HG03135 (cell line): Measurements from ENCODE around the gene FADS1.

Experiments
- ATAC-seq: cut with Tn5 transposase; IDR thresholded peaks from one replicate; pipeline ENCODE4 v1.9.1; 2021; ENCODE audit warnings: mild to moderate bottlenecking, moderate library complexity; ENCODE audit not compliant: unreplicated experiment

Gene FADS1

GRCh38 chr11:61816736-61817455, at the start of gene FADS1:
Gene FADS1 (minus strand): TSS chr11:61817003. CDS start chr11:61816929, 74 bp downstream.
- peak; percentile 38 for ATAC-seq

GRCh38 chr11:61866231-61866957, 49.6 kb upstream of the FADS1 start:
- ATAC-seq: no peak

GRCh38 chr11:61864814-61865775, 48.3 kb upstream of the FADS1 start:
- ATAC-seq: no peak

- ATAC-seq: no peak
Observed at GRCh38 chr11:61863548-61864081, 46.8 kb upstream of the FADS1 start.

GRCh38 chr11:61862714-61863547, 46.1 kb upstream of the FADS1 start:
- no peak for ATAC-seq

- no peak for ATAC-seq
Observed at GRCh38 chr11:61861634-61862033, 44.8 kb upstream of the FADS1 start.

- no peak for ATAC-seq
Observed at GRCh38 chr11:61860054-61860903, 43.5 kb upstream of the FADS1 start.

GRCh38 chr11:61855939-61856680, 39.3 kb upstream of the FADS1 start:
- no peak for ATAC-seq

GRCh38 chr11:61854966-61855714, 38.3 kb upstream of the FADS1 start:
- no peak for ATAC-seq

GRCh38 chr11:61854206-61854895, 37.5 kb upstream of the FADS1 start:
- no peak for ATAC-seq

GRCh38 chr11:61853698-61854169, 36.9 kb upstream of the FADS1 start:
- ATAC-seq: no peak

- no peak for ATAC-seq
Observed at GRCh38 chr11:61851900-61852295, 35.1 kb upstream of the FADS1 start.

GRCh38 chr11:61851113-61851899, 34.5 kb upstream of the FADS1 start:
- ATAC-seq: no peak

- no peak for ATAC-seq
Observed at GRCh38 chr11:61850687-61851086, 33.9 kb upstream of the FADS1 start.

- no peak for ATAC-seq
Observed at GRCh38 chr11:61848631-61849030, 31.8 kb upstream of the FADS1 start.

- no peak for ATAC-seq
Observed at GRCh38 chr11:61847914-61848581, 31.2 kb upstream of the FADS1 start.
